ENCODE results near the gene MAPK4. TPM values are rescaled to one million over a fixed set of nuclear protein-coding genes. Genes with fewer than 3 reads are reported as not detected.
"Not testable (repeated sequence)": the region's sequence is repeated elsewhere in the genome, so short reads cannot be mapped to it uniquely, and the experiment has no call there.

Gene MAPK4
- total RNA-seq, 1 experiment from 2014 or later, result 4.2 TPM

- TF ChIP-seq SMAD3 (CRISPR knock-in tag; IDR thresholded peaks at IDR 0.05; ENCODE audit: borderline replicate concordance) (no peak), NFATC4 (CRISPR knock-in tag; IDR thresholded peaks at IDR 0.05) (no peak), ZNF317 (CRISPR knock-in tag; IDR thresholded peaks at IDR 0.05; ENCODE audit: borderline replicate concordance, low read depth) (no peak), SOX15 (CRISPR knock-in tag; IDR thresholded peaks at IDR 0.05) (no peak), ZNF232 (CRISPR knock-in tag; IDR thresholded peaks at IDR 0.05) (no peak), GRHL2 (CRISPR knock-in tag; IDR thresholded peaks at IDR 0.05; ENCODE audit: insufficient replicate concordance, severe bottlenecking) (no peak)
- TF ChIP-seq, protein P1, sequence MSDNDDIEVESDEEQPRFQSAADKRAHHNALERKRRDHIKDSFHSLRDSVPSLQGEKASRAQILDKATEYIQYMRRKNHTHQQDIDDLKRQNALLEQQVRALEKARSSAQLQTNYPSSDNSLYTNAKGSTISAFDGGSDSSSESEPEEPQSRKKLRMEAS (CRISPR knock-in tag; IDR thresholded peaks at IDR 0.05), result no peak
Measured at GRCh38 chr18:50706199-50706598, 146.3 kb downstream of the MAPK4 start (continued).

GRCh38 chr18:50706651-50707050 lies 146.8 kb downstream of the MAPK4 start:
- no peaks in the 10 kb centered on the region for H3K9me3 Mint-ChIP-seq
- ChIA-PET CTCF (interaction anchor here (1.4 kb wide), 1 partner anchor 44 kb away, joined by 4 read pairs; no protein-coding TSS in a partner anchor), POLR2A (no interaction called here)
- H3K36me3 Mint-ChIP-seq, result no peaks in the 10 kb centered on the region
- DNase-seq (ENCODE audit: low spot score) (no peak), ATAC-seq (no peak)
- H3K4me3 Mint-ChIP-seq, result no peak overlapping the region
- TF ChIP-seq, protein P2, sequence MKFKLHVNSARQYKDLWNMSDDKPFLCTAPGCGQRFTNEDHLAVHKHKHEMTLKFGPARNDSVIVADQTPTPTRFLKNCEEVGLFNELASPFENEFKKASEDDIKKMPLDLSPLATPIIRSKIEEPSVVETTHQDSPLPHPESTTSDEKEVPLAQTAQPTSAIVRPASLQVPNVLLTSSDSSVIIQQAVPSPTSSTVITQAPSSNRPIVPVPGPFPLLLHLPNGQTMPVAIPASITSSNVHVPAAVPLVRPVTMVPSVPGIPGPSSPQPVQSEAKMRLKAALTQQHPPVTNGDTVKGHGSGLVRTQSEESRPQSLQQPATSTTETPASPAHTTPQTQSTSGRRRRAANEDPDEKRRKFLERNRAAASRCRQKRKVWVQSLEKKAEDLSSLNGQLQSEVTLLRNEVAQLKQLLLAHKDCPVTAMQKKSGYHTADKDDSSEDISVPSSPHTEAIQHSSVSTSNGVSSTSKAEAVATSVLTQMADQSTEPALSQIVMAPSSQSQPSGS (CRISPR knock-in tag; IDR thresholded peaks at IDR 0.05; ENCODE audit: borderline replicate concordance, low read depth), result no peak
- TF ChIP-seq ZNF263 (CRISPR knock-in tag; IDR thresholded peaks at IDR 0.05; ENCODE audit: low read depth) (no peak), ATF6 (CRISPR knock-in tag; IDR thresholded peaks at IDR 0.05) (no peak), ZSCAN18 (CRISPR knock-in tag; IDR thresholded peaks at IDR 0.05) (no peak), KAT7 (CRISPR knock-in tag; IDR thresholded peaks at IDR 0.05; ENCODE audit: borderline replicate concordance) (no peak)
- peaks cover 36% of the 10 kb centered on the region for H3K4me1 Mint-ChIP-seq
- H3K27me3 Mint-ChIP-seq (ENCODE audit: low read depth), result no peaks in the 10 kb centered on the region
- no peak overlapping the region for H3K27ac Mint-ChIP-seq

- CTCF ChIA-PET, result interaction anchor here (1.4 kb wide), 1 partner anchor 45 kb away, joined by 4 read pairs; no protein-coding TSS in a partner anchor
- H3K9me3 Mint-ChIP-seq; POLR2A ChIA-PET; H3K27me3 Mint-ChIP-seq (ENCODE audit: low read depth); H3K36me3 Mint-ChIP-seq; ATAC-seq; H3K4me3 Mint-ChIP-seq; DNase-seq (ENCODE audit: low spot score); H3K27ac Mint-ChIP-seq: not testable (repeated sequence)
- H3K4me1 Mint-ChIP-seq, result peaks cover 43% of the 10 kb centered on the region
Measured at GRCh38 chr18:50707297-50707696, 147.4 kb downstream of the MAPK4 start.

- DNase-seq (ENCODE audit: low spot score), result no peak
- Mint-ChIP-seq H3K27ac (no peak overlapping the region), H3K36me3 (no peaks in the 10 kb centered on the region), H3K4me3 (no peak overlapping the region), H3K4me1 (peaks cover 48% of the 10 kb centered on the region), H3K27me3 (ENCODE audit: low read depth) (no peaks in the 10 kb centered on the region), H3K9me3 (no peaks in the 10 kb centered on the region)
- CTCF ChIA-PET, result interaction anchor here (1.4 kb wide), 1 partner anchor 46 kb away, joined by 4 read pairs; no protein-coding TSS in a partner anchor
- POLR2A ChIA-PET, result no interaction called here
- ATAC-seq, result no peak
- TF ChIP-seq CDX4 (CRISPR knock-in tag; IDR thresholded peaks at IDR 0.05; ENCODE audit: borderline replicate concordance) (no peak), ZBTB21 (CRISPR knock-in tag; IDR thresholded peaks at IDR 0.05; ENCODE audit: borderline replicate concordance) (no peak), ZNF317 (CRISPR knock-in tag; IDR thresholded peaks at IDR 0.05; ENCODE audit: borderline replicate concordance, low read depth) (no peak), ZNF512 (CRISPR knock-in tag; IDR thresholded peaks at IDR 0.05; ENCODE audit: borderline replicate concordance) (no peak)
- TF ChIP-seq, protein P3, sequence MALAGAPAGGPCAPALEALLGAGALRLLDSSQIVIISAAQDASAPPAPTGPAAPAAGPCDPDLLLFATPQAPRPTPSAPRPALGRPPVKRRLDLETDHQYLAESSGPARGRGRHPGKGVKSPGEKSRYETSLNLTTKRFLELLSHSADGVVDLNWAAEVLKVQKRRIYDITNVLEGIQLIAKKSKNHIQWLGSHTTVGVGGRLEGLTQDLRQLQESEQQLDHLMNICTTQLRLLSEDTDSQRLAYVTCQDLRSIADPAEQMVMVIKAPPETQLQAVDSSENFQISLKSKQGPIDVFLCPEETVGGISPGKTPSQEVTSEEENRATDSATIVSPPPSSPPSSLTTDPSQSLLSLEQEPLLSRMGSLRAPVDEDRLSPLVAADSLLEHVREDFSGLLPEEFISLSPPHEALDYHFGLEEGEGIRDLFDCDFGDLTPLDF (CRISPR knock-in tag; IDR thresholded peaks at IDR 0.05), result no peak
- TF ChIP-seq, protein P4, sequence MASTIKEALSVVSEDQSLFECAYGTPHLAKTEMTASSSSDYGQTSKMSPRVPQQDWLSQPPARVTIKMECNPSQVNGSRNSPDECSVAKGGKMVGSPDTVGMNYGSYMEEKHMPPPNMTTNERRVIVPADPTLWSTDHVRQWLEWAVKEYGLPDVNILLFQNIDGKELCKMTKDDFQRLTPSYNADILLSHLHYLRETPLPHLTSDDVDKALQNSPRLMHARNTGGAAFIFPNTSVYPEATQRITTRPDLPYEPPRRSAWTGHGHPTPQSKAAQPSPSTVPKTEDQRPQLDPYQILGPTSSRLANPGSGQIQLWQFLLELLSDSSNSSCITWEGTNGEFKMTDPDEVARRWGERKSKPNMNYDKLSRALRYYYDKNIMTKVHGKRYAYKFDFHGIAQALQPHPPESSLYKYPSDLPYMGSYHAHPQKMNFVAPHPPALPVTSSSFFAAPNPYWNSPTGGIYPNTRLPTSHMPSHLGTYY (CRISPR knock-in tag; IDR thresholded peaks at IDR 0.05), result no peak
Measured at GRCh38 chr18:50707855-50708469, 148.1 kb downstream of the MAPK4 start.
